Activated CD4-positive, alpha-beta T cell treated with anti-CD3 and anti-CD28 coated beads for 48 hours (primary cell): Measurements from ENCODE around the gene CCL27.

ENCODE experiments used
- DNase-seq: peaks from one replicate; pipeline ENCODE4 v3.0.0-alpha.2; 2020

CCL27 gene

GRCh38 chr9:34624475-34625185 is 37.8 kb downstream of the CCL27 start:
- no peak for DNase-seq

DNA sequence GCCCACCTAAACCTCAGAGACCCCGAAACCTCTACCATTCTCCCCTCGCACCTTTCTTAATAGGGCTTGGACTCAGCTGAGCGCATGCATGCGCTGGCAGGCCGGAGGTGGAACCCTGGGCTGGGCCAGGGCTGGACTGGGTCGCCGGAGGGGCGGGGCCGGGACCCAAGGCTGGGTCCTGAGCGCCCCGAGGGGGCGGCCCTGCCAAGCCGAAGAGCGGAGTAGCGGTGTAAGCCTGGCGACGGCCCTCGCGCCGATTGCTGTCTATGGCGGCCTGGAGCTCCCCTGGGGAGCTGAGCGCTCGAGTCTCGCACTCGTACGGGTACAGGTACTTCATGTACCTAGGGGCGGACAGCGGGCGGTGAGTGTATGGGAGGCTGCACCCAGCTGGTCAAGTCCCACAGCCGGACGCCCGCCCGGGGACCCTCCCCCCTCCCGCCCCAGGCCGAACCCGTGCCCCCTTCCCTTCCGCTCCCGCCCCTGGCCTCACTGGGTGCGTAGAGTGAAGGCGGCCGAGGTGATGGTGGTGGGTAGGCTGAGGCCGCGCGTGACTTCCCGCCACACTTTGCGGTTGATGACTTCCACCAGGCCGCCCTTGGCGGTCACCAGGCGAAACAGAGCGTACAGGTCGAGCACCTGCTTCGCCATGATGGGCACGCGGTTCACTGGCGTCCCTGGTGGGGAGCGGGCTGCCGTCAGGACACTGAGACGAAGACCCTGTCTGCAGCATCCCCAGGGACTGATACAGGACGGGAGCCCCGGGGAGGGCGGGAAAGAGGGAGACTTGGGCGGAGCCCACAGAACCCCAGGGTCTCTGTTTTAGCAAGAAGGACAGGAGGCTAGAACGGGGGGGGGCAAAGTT is 38.9 kb downstream of the CCL27 start:
- DNase-seq: no peak

GRCh38 chr9:34620061-34620994 is 42.1 kb downstream of the CCL27 start, which contains the start of gene DCTN3:
DCTN3 (minus strand) TSS chr9:34620495; CDS start chr9:34620464, 31 bp downstream.
- DNase-seq: peak; percentile 93

DNA sequence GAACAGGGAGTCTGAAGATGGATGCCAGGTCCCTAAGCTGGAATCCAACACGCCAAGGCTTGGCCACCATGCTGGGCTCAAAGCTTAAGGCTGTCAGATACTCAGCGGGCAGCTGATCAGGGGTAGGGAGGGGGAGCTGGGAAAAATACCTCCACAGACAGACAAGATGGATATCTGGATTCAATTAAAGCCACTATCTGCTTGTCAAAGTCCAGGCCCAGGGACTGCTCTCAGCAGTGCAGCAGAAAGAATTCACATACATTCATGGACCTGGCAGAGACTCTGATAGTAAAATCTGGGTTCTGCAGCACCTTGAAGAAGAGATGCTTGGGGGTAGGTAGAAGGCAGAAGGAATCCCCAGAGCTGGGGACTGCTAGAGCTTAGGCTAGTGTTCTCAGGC is 47.3 kb downstream of the CCL27 start:
- no peak for DNase-seq

- DNase-seq: peak; percentile 80
Observed at GRCh38 chr9:34612788-34613390, 49.6 kb downstream of the CCL27 start.
